ENCODE results near the gene C10orf143.
"Not testable (repeated sequence)": the region's sequence is repeated elsewhere in the genome, so short reads cannot be mapped to it uniquely, and the experiment has no call there.

The C10orf143 gene

GRCh38 chr10:130029209-130029608, 81.4 kb downstream of the C10orf143 start:
- no peak for DNase-seq (ENCODE audit: low spot score)

- no peak for DNase-seq (ENCODE audit: low spot score)
These were observed 82.2 kb downstream of the C10orf143 start for GRCh38 chr10:130028465-130028819.

GRCh38 chr10:130027716-130028464, 82.7 kb downstream of the C10orf143 start:
- no peak for DNase-seq (ENCODE audit: low spot score)

GRCh38 chr10:130026670-130027456, 83.8 kb downstream of the C10orf143 start:
- DNase-seq (ENCODE audit: low spot score), result no peak

- no peak for DNase-seq (ENCODE audit: low spot score)
These were observed 84.7 kb downstream of the C10orf143 start for GRCh38 chr10:130025811-130026485.

- no peak for DNase-seq (ENCODE audit: low spot score)
These were observed 85.3 kb downstream of the C10orf143 start for GRCh38 chr10:130025326-130025725.

- no peak for DNase-seq (ENCODE audit: low spot score)
These were observed 85.8 kb downstream of the C10orf143 start for GRCh38 chr10:130024779-130025325.

GRCh38 chr10:130024326-130024725, 86.3 kb downstream of the C10orf143 start:
- DNase-seq (ENCODE audit: low spot score), result not testable (repeated sequence)

GRCh38 chr10:130023454-130024230, 87.0 kb downstream of the C10orf143 start:
- DNase-seq (ENCODE audit: low spot score), result no peak

- no peak for DNase-seq (ENCODE audit: low spot score)
These were observed 87.9 kb downstream of the C10orf143 start for GRCh38 chr10:130022511-130023299.

- no peak for DNase-seq (ENCODE audit: low spot score)
These were observed 88.5 kb downstream of the C10orf143 start for GRCh38 chr10:130022086-130022485.

GRCh38 chr10:130021383-130021950, 89.2 kb downstream of the C10orf143 start:
- no peak for DNase-seq (ENCODE audit: low spot score)

- no peak for DNase-seq (ENCODE audit: low spot score)
These were observed 89.8 kb downstream of the C10orf143 start for GRCh38 chr10:130020651-130021382.

GRCh38 chr10:130018730-130019185, 91.9 kb downstream of the C10orf143 start:
- DNase-seq (ENCODE audit: low spot score), result no peak

GRCh38 chr10:130018265-130018664, 92.4 kb downstream of the C10orf143 start:
- DNase-seq (ENCODE audit: low spot score), result peak; percentile 39

GRCh38 chr10:130017631-130018022, 93.0 kb downstream of the C10orf143 start:
- no peak for DNase-seq (ENCODE audit: low spot score)

GRCh38 chr10:130016993-130017630, 93.5 kb downstream of the C10orf143 start:
- no peak for DNase-seq (ENCODE audit: low spot score)

GRCh38 chr10:130016095-130016494, 94.5 kb downstream of the C10orf143 start:
- no peak for DNase-seq (ENCODE audit: low spot score)

GRCh38 chr10:130015075-130015695, 95.4 kb downstream of the C10orf143 start:
- DNase-seq (ENCODE audit: low spot score), result no peak
